Measurements from ENCODE around the gene DBF4. TPM values are rescaled to one million over a fixed set of nuclear protein-coding genes. Genes with fewer than 3 reads are reported as not detected.

Gene DBF4
- total RNA-seq, 5 donors from 2014 or later (not counting 1 experiment from before 2014, with no cell fraction given), result 18.3 to 41.3 (median 26.7) TPM

Other genes starting within 250 kb of the DBF4 start
- gene RUNDC3B, start 248.1 kb upstream of the DBF4 start, total RNA-seq, result 1 to 10 TPM in 2 of 5 donors, under 1 TPM in 2, not detected in 1; 0.36 to 1.5 (median 1.1) TPM
- 10 to 100 TPM; 16.2 to 26.9 (median 25.6) TPM for gene SLC25A40, start 133 bp upstream of the DBF4 start, total RNA-seq
- 1 to 10 TPM; 2.9 to 5.6 (median 4.3) TPM for gene ADAM22, start 57.8 kb downstream of the DBF4 start, total RNA-seq

Data from T-cell (primary cell).